Right forelimb (tissue), 1 donor: ENCODE data around the gene DTX4.
"Not testable (repeated sequence)": the region's sequence is repeated elsewhere in the genome, so short reads cannot be mapped to it uniquely, and the experiment has no call there.

Experiments used
- DNase-seq: peaks from one replicate; pipeline ENCODE4 v3.0.0-alpha.2; 2018

Gene DTX4

DNA sequence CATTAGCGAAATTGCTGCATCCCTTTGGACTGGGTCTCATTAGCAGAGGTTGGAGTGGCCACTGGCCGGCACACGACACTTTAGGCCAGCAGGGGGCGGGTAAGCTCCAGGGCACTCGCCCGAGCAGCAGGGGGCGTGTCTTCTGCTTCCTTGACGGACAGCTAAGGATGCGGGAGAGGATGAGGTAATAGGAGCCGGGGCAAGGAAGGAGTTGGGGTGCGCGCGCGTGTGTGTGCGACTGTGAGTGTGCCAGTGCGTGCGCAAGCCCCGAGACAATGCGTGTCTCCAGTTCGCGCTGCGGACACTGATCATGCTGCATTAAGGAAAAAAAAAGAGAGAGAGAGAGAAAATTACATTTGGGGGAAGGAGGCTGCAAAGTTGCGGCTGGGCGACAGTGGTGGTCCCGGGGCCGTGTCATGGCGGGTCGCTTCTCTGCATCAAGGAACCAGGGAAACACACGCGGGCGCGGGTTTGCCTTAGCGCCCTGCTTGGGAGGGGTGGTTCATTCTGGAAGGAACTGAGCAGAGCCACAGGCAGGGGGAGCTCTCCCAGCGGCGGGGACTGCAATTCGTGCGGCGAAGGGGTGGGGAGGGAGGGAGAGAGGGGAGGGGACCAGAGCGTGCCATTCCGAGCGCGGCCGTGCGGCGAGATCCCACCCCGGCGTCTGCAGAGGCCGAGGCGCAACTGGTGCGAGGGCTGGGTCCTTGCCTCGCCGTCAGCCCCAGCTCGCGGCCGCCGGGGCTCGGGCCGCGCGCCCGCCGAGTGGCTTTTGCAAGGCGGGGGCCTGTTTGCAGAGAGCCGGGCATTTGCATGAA lies at the start of gene DTX4:
TSS of gene DTX4 (plus strand) at position 625 of the 815 bp plus-strand sequence. CDS start 464 bp downstream, outside the sequence.
- peak; percentile 95 for DNase-seq

DNA sequence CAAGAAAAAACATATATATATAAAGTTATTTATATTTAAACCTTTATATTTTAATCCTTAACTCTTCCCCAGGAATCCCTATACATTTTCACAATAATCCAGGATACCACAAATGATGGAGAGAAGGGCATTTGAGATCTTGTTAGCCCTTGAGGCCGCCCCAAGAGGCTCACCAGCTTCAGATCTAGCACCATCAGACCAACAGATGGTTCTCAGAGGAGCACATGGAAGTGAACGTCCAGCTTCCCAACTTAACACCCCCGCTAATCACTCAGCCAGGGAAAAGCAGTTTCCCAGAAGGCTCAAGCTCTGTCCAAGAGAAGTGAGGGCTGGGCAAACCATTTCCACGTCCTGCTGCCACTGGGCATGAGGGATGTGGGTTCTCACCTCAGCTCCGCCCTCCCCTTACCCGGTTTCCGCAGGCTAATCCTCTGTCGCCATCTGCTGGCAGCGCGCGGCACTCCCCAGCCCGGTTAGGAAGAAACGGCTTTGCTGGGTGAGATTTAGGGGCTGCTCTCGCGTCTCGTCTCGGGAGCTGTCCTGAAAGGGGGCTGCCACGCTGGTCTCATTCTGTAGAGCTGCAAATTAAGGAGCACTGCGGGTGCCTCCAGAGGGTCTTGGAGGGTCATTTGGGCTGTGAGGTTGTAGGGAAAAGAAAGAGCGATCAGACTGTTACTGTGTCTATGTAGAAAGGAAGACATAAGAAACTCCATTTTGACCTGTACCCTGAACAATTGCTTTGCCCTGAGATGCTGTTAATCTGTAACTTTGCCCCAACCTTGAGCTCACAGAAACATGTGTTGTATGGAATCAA lies 36.1 kb upstream of the DTX4 start:
- DNase-seq, result peak; percentile 91

DNA sequence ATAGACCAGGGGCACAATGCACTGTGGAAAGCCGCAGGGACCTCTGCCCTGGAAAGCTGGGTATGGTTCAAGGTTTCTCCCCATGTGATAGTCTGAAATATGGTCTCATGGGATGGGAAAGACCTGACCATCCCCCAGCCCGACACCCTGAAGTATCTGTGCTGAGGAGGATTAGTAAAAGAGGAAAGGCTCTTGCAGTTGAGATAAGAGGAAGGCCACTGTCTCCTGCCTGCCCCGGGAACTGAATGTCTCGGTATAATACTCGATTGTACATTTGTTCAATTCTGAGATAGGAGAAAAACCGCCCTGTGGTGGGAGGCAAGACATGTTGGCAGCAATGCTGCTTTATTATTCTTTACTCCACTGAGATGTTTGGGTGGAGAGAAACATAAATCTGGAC lies 35.4 kb upstream of the DTX4 start:
- not testable (repeated sequence) for DNase-seq

- no peak for DNase-seq
Measured at GRCh38 chr11:59137190-59137589, 34.7 kb upstream of the DTX4 start.

- DNase-seq, result no peak
Measured at GRCh38 chr11:59138643-59139042, 33.3 kb upstream of the DTX4 start.

- no peak for DNase-seq
Measured at GRCh38 chr11:59141191-59141590, 30.7 kb upstream of the DTX4 start.

DNA sequence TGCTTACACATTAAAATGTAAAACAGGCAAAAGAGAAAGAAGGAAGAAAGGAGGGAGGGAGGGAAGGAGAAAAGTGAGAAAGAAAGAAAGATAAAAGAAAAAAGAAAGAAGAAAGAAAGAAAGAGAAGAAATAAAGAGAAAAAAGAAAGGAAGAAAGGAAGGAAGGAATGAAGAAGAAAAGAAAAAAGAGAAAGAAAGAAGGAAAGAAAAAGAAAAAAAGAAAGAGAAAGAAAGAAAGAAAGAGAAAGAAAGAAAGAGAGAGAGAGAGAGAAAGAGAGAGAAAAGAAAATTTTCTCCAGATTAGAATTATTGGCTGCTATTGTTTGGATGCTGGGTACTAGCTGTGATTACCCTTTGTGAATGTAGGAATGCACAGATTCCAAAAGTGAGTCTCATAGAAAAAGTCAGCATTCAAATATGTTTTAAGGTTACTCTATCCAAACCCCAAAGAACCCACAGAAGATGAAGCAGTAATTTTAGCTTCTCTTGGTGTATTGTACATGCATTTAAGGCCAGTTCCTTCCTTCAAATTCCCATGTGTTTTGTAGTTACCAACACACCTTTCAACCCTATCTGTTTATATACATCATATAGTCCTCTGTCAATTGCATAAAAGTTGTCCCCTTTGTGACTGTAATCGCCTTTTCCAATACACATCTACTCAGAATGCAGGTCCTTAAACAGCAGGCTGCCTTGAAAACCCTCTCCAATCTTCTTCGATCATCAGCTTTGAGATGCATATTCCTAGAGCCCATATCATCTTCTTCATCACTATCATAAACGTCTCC lies 30.1 kb upstream of the DTX4 start:
- no peak for DNase-seq

DNA sequence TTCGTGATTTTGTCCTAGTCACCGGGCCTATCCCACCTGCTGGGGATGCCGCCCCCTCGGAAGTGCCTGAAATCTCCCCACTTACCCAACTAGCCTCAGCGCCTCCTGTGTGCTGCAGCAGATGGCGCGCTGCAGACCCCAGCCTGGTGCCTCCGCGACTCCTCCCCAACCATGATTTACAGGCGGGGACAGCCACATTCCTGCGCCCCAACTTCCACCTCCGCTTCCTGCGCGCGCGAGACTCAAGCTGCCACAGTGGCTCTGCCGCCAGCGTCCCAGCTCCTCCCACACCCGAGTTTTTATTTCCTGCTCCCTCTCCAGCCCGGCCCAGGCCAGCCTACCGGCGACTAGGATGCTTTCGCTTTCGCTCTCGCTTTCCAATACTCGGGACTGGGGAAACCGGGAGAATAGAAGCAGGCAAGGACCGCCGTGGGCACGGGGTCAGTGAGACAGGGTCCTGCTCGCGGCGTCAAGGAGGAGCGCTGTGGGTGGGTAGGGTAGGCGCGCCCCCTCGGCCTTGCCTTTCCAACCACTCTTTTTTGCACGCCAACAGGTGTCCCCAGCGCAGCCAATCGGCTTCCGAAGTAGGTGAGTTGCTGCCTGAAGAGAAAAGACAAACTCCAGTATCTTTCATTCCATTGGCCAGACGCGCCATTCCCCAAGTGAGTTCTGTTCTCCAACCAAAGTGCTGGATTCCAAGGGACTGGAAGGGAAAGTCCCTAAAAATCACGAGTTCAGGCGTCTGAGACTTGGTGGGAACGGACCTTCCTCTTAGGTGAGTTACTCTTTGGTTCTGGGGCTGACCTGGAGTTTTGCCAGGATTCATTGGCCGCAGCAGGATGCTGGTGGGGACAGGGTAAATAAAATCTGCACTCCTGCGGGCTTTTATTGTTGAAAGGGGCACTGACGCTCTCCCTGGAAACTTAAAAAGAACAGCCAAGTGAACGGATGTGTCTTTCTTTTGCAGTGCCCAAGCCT lies 29.1 kb upstream of the DTX4 start, which contains the start of gene FAM111A:
TSS of gene FAM111A (plus strand) at position 327 of the 978 bp plus-strand sequence. CDS start 6,017 bp downstream, outside the sequence.
- DNase-seq, result peak; percentile 92

DNA sequence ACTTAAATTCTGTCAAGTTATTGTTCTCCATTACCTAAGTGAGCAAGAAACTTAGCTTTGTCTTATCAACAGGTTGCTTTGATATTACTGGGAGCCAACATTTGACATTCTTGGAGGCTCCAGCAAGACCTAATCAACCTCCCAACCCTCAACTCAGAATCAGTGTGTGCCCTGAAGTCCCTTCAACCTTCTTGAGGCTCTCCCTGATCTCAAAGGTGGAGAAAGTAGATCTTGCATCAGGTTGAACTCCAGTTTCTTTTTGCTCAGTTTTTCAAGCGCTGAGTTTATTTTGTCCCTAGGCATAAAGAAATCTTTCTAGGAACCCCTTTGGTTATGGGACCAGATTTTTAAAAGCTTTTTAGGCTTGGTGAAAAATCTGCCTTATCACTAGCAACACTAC lies 27.8 kb upstream of the DTX4 start:
- DNase-seq, result no peak

DNA sequence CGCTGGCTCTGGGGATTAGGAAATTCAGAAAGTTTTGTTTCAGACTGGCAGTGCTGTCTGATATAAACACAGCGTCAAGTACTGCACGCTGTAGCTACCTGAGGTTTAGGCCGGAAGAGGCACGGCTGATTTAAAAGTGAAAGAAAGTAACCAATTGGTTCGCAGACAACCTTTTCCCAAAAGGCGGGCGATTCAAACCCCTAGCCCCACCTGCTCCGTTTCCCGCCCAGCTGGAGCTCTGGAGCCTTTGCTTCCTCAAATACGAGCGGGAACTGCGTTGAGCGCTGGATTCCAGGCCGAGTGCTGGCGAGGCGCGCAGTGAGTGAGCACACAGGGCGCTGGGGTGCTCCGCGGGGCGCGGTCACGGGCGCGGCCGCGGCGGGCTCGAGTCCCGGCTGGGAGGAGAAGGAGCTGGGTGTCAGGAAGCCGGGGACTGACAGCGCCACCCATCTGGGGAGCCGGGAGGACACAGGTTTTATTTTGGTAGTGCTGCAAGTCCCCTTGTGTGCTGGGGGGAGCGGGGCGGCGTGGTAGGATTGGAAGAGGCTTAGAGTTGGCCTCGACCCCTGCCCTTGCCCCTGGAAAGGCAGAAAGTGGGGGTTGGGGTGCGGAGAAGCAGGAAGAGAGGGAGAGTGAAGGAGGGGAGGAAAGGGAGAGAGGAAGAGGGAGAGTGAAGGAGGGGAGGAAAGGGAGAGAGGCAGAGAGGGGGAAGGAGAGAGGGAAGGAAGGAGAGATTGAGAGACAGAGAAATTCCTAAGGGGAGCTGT lies 27.2 kb upstream of the DTX4 start:
- peak; percentile 87 for DNase-seq

- no peak for DNase-seq
Measured at GRCh38 chr11:59145534-59145933, 26.4 kb upstream of the DTX4 start.

GRCh38 chr11:59151761-59152160 lies 20.2 kb upstream of the DTX4 start:
- no peak for DNase-seq

DNA sequence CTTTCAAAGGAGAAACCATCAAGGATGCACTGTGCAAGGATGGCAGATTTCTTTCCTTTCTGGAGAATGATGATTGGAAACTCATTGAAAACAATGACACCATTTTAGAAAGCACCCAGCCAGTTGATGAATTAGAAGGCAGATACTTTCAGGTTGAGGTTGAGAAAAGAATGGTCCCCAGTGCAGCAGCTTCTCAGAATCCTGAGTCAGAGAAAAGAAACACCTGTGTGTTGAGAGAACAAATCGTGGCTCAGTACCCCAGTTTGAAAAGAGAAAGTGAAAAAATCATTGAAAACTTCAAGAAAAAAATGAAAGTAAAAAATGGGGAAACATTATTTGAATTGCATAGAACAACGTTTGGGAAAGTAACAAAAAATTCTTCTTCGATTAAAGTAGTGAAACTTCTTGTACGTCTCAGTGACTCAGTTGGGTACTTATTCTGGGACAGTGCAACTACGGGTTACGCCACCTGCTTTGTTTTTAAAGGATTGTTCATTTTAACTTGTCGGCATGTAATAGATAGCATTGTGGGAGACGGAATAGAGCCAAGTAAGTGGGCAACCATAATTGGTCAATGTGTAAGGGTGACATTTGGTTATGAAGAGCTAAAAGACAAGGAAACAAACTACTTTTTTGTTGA lies 19.5 kb upstream of the DTX4 start:
- DNase-seq, result no peak

DNA sequence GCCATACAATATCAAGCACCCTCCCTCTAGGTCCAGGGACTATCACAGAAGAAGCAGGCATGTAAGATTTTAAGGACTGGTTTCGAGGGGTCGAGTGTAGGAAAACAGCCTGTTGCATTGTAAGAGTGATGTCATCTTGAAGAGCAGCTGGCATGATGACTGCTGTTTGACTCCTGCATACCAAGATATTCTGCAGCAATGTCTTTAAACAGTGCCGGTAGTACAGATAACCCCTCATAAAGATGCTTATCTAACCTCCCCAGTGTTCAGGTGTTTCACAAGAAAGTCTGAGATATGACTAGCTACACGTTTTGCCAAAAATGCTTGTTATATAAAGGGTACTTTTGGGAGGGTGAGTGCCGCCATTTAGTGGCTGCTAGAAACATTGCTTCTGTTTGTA lies 17.3 kb upstream of the DTX4 start:
- DNase-seq, result no peak

DNA sequence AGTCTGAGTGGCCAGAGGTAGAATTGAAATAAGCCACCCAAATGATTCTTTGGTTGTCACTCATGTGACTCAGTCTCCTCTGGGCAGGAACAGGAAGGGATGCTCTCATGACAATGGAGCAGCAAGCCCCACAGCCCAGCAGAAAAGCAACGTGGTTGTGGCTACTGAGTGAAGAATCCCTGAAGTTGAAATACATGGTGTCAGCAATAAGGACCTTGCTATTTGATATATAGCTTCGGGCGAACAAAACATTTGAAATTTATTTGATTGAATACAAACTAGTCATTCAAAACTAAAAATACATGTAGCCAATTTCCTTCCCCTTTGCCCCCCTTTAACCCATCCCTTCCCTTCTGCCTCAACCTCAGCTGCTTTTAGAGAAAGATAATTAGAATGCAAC lies 14.5 kb upstream of the DTX4 start:
- no peak for DNase-seq

GRCh38 chr11:59158206-59159068 lies 13.5 kb upstream of the DTX4 start:
- peak; percentile 68 for DNase-seq

GRCh38 chr11:59164028-59164427 lies 7.9 kb upstream of the DTX4 start:
- DNase-seq, result no peak

DNA sequence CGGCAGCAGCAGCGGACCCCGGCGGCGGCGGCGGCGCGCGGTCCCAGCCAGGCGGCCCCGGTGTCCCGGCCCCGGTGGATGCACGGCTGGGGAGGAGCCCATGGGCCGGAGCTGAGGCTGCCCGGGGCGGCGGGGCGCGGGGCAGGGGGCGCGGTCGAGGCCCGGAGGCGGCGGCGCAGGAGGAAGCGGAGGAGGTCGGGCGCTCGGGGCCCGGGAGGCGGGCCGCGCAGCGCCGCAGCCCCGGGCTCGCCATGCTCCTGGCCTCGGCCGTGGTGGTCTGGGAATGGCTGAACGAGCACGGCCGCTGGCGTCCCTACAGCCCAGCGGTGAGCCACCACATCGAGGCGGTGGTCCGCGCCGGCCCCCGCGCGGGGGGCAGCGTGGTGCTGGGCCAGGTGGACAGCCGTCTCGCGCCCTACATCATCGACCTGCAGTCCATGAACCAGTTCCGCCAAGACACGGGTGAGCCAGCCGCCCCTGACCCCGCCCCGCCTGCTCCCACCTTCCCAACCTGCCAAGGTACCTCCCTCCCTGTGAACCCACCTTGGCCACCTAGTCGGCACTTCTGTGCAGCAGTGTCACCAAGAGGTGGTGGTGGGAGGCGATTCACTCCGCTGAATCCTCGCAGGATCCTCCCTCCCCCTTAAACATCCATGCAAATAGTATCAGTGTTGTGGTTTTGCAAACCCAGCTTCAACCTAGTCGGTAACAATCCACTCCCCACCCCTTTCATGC lies 580 bp downstream of the DTX4 start:
- no peak for DNase-seq
